Islet of Langerhans (tissue), 1 donor: ENCODE results near the gene ABCG8.

Experiments used
- FAIRE-seq: peaks from one replicate; lab custom pipeline; 2011; peaks lifted over from hg19 to GRCh38; lab: Jason Lieb, UNC

Gene ABCG8

GRCh38 chr2:43925431-43925830, 86.7 kb downstream of the ABCG8 start:
- no peak for FAIRE-seq

GRCh38 chr2:43927442-43927841, 88.7 kb downstream of the ABCG8 start:
- no peak for FAIRE-seq

GRCh38 chr2:43931293-43931692, 92.5 kb downstream of the ABCG8 start:
- FAIRE-seq: no peak
